Cardiac muscle cell (in vitro differentiated cells and primary cell): ENCODE measurements around the gene TOX2. TPM values are rescaled to one million over a fixed set of nuclear protein-coding genes. Genes with fewer than 3 reads are reported as not detected.

Source experiments
- DNase-seq, 2 donors: peaks; one replicate each; pipeline versions ENCODE4 v3.0.0 to v3.0.0-alpha.2; 2010 to 2017; ENCODE audit warnings: low read depth in 1 of 2, low spot score in 1 of 2
- H3K27ac ChIP-seq: fragments of 200-600 bp; sonication (generic); 2 replicates; pipeline ENCODE4 v1.5.1; 2016
- H3K27me3 ChIP-seq: fragments of 200-600 bp; sonication (generic); 2 replicates; pipeline ENCODE4 v1.6.0; 2016; ENCODE audit warnings: control low read depth
- H3K36me3 ChIP-seq: fragments of 200-600 bp; sonication (generic); 2 replicates; pipeline ENCODE4 v1.5.1; 2016; ENCODE audit warnings: control low read depth
- H3K4me1 ChIP-seq: fragments of 200-600 bp; sonication (generic); 2 replicates; pipeline ENCODE4 v1.8.1; 2017; ENCODE audit warnings: low read depth, mild to moderate bottlenecking, mixed run types
- H3K4me3 ChIP-seq: fragments of 200-600 bp; sonication (generic); 2 replicates; pipeline ENCODE4 v1.5.1; 2016; ENCODE audit warnings: mild to moderate bottlenecking
- H3K9me3 ChIP-seq: fragments of 200-600 bp; sonication (generic); 2 replicates; pipeline ENCODE4 v1.5.1; 2017; ENCODE audit warnings: low read depth, mild to moderate bottlenecking, control low read depth
- CTCF ChIP-seq: IDR thresholded peaks from 2 replicates; pipeline ENCODE4 v1.5.1; 2012; ENCODE audit warnings: low read depth, mild to moderate bottlenecking, low read length
- polyA plus RNA-seq: library from polyadenylated mRNA; unstranded; fragments of >200 nt; fragmentation: Nextera tagmentation; extraction: Ambion mirVana; gene quantifications from 2 replicates; pipeline ENCODE4 v1.2.1, GENCODE V29; 2016
- total RNA-seq: library from RNA; depleted of rRNA; stranded (reverse); fragments of >200 nt; gene quantifications from 2 replicates; pipeline ENCODE4 v1.2.3, GENCODE V29; 2016

TOX2 gene
- total and polyA plus RNA-seq, 2 experiments from 2014 or later = 0.09 to 0.32 TPM

GRCh38 chr20:43984587-43984986 is 69.9 kb downstream of the TOX2 start:
- no peak for TF ChIP-seq CTCF
- no peaks in the 10 kb centered on the region for H3K4me1 ChIP-seq
- H3K9me3 ChIP-seq = no peaks in the 10 kb centered on the region
- H3K27ac ChIP-seq = no peak overlapping the region
- no peaks in the 10 kb centered on the region for H3K36me3 ChIP-seq
- no peak overlapping the region for H3K4me3 ChIP-seq
- H3K27me3 ChIP-seq = no peaks in the 10 kb centered on the region
- peak in 1 of 2 donors; percentile 35 for DNase-seq

DNA sequence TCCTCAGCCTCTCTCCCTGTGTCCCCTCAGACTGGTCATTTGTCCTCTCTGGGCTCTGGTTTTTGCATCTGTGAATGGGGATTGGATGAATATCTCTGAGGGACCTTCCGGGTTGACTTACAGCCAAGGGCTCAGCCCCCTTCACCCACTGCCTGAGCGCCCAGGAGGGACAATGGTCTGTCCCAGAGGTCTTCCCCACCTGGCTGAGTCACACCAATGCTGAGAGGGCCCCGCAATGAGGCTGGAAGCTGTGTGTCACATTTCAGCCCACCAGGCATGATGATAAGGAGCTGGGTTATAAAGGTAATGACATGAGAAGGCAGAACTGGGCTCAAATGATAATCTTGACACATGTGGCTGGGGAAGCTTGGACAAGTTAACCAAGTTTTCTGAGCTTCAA is 70.5 kb downstream of the TOX2 start:
- no peaks in the 10 kb centered on the region for H3K36me3 ChIP-seq
- no peak for TF ChIP-seq CTCF
- H3K27ac ChIP-seq = no peak overlapping the region
- no peaks in the 10 kb centered on the region for H3K27me3 ChIP-seq
- no peaks in the 10 kb centered on the region for H3K4me1 ChIP-seq
- no peak for DNase-seq
- no peaks in the 10 kb centered on the region for H3K9me3 ChIP-seq
- no peak overlapping the region for H3K4me3 ChIP-seq

GRCh38 chr20:43985608-43986316 is 71.1 kb downstream of the TOX2 start:
- TF ChIP-seq CTCF = no peak
- DNase-seq = no peak
- H3K9me3 ChIP-seq = no peaks in the 10 kb centered on the region
- H3K36me3 ChIP-seq = no peaks in the 10 kb centered on the region
- H3K4me1 ChIP-seq = no peaks in the 10 kb centered on the region
- H3K27ac ChIP-seq = no peak overlapping the region
- H3K27me3 ChIP-seq = no peaks in the 10 kb centered on the region
- H3K4me3 ChIP-seq = no peak overlapping the region

DNA sequence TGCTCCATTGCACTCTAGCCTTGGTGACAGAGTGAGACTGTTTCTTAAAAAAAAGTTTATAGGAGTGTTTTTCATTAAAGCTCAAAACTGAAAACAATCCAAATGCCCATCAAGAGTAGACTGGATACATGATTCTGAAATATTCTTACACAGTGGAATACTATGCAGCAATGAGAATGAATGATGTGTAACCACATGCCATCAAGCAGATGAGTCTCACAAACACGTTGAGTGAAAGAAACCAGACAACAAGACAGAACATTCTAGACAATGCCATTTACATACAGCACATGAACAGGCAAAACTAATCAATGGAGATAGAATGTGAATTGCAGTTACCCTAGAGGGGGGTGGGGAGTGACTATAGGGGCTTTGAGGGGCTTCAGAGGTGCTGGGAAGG is 72.4 kb downstream of the TOX2 start:
- Histone ChIP-seq H3K27ac (no peak overlapping the region), H3K27me3 (no peaks in the 10 kb centered on the region), H3K4me1 (no peaks in the 10 kb centered on the region), H3K36me3 (no peaks in the 10 kb centered on the region), H3K4me3 (no peak overlapping the region), H3K9me3 (no peaks in the 10 kb centered on the region)
- no peak for TF ChIP-seq CTCF
- no peak for DNase-seq

DNA sequence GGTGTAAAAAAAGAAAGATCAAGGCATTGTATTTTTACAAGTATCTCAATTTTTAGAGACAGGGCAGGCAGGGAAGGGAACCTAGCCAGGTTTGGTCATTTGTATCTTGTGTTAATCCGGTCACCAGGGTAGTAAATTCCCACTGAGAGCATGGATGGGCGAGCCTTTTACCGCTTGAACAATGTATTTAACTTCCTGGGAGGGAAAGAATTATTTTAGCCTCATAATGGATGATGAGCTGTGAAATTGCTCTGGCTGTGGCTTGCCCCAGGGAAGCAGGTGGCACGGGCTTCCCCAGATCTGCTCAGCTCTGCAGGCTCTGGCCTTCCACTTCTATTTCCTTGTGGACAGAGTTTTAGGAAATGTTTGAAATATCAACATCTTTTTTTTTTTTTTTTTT is 72.9 kb downstream of the TOX2 start:
- no peak overlapping the region for H3K27ac ChIP-seq
- TF ChIP-seq CTCF = no peak
- no peaks in the 10 kb centered on the region for H3K27me3 ChIP-seq
- H3K9me3 ChIP-seq = no peaks in the 10 kb centered on the region
- DNase-seq = no peak
- no peak overlapping the region for H3K4me3 ChIP-seq
- no peaks in the 10 kb centered on the region for H3K4me1 ChIP-seq
- no peaks in the 10 kb centered on the region for H3K36me3 ChIP-seq
